ENCODE data around the gene CTTN.
"Not testable (repeated sequence)": the region's sequence is repeated elsewhere in the genome, so short reads cannot be mapped to it uniquely, and the experiment has no call there.

The CTTN gene

DNA sequence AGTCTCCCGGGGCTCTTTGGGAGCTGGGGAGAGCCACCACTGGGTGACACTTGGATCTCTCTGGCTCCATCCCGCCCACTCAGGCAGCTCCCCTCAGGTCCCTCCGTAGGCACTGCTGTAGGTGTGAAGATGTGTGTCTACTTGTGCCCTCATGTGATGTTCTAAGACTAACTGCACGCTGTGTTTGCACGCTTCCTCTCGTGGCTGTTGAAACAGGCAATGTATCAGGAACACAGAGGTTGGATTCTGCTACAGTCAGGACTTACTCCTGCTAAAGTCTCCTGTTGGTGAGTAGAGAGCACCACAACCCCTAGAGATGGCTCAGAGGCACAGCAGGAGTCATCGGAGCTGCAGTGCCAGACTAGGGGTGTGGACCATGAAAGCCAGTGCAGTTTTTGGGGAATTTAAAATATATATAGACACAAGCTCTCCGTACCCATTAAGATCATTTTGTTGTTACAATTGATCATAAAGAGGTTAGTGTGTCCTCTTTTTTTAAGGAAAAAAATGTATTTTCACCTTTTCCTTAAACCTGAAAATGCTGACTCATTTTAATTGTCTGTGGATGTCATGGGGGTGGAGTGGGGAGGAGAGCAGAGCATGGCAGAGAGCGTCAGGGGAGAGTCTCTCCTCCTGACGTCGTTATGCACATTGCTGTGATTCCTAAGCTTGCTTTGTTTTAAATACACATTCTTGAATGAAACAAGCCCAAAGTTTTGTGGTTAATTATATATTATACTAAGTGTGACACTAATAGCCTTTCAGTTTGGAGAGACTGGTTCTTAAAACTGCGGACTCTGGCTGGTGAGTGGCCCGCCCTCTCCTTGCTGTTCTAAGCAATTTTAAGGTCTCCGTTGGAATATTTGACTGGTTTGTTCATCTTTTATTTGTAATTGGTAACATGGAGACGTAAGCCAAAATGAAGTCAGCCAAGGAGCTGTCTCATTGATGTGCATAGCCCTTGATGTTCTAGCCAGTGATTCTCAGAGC lies 16.2 kb upstream of the CTTN start:
- no peak for DNase-seq (ENCODE audit: low read depth)

DNA sequence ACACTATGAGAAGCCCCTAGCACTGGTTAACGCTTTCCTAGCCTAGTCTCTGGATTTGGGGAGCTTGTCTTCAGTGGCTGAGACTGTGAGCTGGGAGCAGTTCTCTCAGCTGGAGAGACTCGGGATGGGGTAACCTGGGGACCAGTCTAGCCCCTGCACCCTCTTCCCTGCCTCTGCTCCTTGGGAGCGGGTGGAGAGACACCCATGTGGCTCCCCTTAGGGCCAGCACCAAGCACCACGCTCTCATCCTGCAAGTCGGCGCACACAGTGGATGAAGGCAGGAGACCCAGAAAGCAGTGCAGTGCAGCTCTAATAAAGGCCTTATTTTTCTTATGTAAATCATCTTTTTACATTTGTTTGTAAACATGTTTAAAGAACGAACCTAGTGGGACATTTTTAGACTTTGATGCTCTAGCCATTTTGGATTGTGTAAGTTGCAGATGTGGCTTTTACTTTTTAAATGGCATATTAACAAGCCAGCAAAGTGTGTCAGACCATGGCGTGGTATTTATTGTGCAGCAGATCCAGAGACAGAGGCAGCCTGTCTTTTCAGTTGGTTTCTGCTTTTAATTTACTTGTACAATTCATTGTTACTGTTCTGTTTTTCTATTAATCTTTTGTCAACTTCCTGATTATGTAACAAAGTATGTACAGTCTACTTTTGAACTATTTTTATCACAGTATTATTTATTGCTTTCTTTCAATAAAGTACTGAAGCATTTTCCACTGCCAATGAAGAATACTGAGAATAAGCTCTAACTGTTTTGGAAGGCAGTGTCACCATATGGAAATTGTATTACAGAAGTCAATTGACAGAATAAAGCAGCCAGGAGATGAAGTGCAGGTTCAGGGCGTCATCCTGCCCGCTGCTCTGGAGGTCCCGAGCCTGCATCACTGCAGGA lies 14.4 kb upstream of the CTTN start:
- no peak for DNase-seq (ENCODE audit: low read depth)

DNA sequence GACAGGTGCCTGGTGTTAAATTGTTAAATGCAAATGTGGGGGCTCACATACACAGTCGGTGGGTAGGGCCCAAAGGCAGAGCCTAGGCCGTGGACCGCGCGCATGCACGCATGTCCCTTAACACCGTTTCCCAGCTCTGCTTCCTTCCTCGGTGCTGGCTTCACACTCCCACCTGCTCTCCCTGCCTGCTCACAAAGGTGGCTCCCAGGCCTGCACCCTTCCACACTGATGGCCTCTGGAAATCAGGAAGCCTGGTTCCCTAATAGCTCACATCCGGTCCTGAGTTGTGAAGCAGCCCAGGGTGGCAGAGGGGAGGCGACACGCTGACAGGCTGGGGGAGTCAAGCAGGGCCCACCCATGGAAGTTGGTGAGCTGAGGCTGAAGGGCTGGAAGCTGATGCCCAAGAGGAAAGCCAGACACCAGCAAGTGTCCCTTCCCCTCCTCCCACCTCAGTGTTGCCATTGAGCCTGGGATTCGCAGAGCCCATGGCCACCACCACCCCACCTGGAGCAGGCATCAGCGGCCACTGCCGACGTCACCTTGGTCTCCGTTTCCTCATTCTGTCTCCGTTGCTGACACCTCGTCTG lies 13.7 kb upstream of the CTTN start:
- no peak for DNase-seq (ENCODE audit: low read depth)

DNA sequence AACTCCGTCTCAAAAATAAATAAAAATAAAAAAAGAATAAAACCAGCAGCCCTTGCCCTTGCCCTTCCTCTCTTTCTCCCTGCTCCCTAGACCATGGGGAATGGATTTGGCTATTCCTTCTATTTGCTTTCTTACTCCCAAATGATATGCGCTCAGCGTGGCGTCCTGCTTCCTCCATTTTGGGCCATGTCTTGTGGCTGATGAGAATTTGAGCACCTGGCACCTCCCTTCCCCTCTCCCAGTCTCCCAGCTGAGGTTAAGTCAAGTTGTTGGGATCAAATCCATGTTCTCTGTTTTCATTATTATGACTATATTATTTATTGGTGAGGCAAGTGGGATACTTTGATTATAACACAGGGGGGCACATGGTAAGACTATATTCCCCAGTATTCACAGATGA lies 10.8 kb upstream of the CTTN start:
- DNase-seq (ENCODE audit: low read depth) = no peak

DNA sequence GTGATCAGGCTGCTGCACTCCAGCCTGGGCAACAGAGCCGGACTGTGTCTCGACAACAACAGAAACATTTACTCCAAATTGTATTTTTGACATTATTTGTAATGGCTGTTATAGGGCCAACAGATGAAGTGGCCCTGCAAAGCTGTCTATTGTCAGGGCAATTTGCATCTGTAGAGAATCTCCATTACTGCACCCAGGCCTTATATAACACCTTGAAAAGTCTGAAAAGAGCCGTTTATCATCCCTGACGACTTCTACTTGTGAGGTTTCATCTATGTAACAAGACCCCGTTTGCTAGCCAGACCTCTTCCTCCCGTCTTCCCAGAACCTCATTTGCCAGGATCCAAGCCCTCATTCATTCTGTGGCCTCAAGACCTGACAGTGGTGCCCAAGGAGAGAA lies 9.1 kb upstream of the CTTN start:
- DNase-seq (ENCODE audit: low read depth) = no peak

DNA sequence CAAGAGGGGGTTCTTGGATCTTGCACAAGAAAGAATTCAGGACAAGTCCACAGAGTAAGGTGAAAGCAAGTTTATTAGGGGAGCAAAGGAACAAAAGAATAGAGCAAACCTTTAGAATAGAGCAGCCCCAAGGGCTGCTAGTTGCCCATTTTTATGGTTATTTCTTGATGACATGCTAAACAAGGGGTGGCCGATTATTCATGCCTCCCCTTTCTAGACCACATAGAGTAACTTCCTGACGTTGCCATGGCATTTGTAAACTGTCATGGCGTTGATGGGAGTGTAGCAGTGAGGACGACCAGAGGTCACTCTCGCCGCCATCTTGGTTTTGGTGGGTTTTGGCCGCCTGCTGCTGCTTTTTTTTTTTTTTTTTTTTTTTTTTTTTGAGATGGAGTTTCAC lies 7.4 kb upstream of the CTTN start:
- not testable (repeated sequence) for DNase-seq (ENCODE audit: low read depth)

DNA sequence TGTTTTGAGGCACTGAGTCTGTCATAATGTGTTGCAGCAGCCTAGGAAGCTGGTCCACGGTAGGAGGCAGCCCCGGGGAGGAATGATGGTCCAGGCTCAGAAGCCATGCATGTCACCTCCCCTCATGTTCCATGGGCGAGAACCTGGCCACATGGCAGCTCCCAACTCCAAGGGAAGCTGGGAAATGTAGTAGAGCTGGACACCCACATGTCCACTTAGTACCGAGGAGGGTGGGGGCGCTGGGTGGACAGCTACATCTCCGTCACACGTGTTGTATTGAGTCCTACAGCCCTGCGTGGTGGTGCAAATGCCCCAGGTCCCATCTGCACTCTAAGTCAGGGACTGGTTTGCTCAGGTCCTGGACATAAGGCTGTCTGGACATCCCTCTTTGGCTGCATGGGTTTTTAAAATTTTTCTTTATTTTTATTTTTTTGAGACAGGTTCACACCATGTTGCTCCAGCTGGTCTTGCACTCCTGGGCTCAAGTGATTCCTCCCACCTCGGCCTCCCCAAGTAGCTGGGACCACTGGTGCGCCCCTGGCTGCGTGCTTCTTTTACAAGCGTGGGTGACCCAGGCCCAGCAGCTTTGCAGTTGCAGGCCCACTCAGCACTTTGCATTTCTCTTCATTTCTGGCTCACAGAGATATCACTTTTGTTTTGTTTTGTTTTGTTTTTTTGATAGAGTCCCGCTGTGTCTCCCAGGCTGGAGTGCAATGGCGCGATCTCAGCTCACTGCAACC lies 3.9 kb upstream of the CTTN start:
- no peak for DNase-seq (ENCODE audit: low read depth)

DNA sequence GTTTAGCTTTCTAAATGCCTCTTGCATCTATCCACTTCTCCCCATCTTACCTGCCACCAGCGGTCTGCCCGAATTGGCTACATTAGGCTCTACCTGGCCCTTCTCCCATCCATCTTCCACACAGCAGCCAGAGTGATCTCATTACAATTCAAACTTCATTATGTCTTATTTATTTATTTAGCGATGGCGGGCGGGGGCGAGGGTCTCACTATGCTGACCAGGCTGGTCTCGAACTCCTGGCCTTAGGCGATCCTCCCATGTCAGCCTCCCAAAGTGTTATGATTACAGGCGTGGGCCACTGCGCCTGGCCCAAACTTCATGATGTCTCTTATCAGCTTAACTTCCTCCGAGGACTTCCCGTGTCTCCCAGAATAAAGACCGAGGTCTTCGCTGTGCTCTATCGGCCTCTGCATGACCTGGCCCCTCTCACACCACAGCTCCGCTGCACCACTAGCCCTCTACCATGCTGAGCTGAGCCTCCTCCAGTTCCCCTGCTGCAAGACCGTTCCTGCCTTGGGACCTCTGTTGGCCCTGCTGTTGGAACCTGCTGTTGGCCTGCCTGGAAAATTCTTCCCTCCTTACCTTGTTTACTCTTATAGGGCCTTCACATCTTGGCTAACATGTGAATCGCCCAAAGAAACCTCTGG lies 870 bp upstream of the CTTN start:
- DNase-seq (ENCODE audit: low read depth) = no peak

DNA sequence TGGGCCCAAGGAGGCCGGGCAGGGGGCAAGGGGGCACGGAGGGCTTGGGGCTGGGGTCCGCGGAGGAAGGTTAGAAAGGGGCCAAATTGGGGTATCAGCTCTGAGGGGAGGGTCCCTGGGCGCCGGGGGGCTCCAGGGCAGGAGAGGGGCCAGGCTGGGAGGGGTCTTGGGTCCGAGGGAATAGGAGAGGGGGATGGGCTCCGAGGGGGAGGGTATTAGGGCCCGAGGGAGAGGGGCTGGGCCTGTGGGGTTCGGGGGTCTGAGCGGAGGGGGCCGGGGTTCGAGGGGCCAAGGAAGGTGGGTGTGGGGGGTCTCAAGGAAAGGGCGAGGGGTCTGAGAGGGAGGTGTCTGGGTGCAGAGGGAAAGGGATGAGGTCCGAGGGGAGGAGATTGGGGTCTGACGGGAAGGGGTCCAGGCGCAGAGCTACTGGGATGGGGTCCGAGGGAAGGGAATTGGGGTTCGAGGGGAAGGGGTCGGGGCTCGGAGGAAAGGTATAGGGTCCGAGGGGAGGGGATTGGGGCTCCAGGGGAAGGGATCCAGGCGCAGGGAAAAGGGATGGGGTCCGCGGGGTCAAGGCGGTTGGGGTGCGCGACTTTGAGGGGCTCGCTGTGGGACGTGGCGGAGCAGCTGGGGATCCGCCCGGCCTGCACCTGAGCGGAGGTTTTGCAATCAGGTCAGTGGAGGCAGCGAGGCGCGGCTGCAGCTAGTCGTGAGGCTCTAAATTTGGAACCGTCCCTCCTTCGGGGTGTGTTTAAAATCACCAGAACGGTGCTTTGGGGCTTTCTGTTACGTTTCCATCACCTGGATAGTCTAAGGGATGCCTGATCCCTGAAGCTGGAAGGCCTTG lies 728 bp downstream of the CTTN start:
- no peak for DNase-seq (ENCODE audit: low read depth)

DNA sequence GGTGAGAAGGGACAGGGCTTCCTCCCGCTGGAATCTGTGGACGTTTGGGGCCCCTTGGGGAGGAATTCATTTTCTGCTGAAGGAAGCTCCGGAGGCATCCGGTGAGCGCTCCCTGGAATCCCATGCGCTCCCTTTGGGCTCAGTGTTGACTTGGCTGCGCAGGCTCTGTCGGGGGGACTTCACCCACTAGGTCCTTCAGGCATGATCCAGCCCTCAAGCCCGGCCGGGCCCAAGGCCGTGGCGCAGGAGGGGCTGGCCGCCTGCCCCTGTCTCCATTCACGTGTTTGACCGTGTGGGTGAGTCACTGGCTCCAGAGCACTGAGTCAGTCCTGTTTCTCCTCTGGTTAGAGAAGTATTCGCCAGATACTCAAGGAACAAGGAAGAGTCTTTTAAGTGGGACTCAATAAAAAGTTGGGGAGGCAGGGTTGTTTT lies 1.4 kb downstream of the CTTN start:
- DNase-seq (ENCODE audit: low read depth) = no peak

DNA sequence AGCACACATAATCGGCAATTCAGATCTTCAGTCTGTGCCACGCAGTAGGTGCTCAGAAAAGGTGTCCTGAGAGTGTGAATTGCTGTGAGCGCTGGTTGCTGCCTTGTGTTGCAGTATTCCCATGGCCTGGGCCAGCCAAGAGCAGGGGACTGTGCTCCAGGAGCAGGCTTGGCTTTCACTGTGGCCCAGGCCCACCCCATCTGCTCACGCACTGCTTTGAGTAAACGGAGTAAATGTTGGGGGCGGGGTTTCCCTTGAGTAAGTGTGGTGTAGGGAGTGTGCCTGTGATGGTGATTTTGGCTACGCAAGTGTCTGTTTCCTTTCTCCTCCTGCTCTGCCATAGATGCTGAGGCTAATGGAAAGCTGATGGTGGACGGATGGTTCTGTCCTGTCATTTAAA lies 2.3 kb downstream of the CTTN start:
- no peak for DNase-seq (ENCODE audit: low read depth)

DNA sequence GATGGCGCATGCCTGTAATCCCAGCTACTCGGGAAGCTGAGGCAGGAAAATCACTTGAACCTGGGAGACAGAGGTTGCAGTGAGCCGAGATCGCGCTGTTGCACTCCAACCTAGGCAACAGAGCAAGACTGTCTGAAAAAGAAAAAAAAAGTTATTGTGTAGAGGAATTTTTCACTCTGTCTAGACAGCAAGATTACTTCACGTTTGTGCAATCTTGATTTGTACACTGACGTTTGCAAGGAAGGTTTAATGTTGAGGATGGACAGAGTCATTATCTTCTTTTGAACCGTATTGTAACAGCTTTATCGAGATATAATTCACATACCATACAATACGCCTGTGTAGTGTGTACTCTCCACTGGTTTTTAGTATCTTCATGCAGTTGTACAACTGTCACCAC lies 3.7 kb downstream of the CTTN start:
- no peak for DNase-seq (ENCODE audit: low read depth)

DNA sequence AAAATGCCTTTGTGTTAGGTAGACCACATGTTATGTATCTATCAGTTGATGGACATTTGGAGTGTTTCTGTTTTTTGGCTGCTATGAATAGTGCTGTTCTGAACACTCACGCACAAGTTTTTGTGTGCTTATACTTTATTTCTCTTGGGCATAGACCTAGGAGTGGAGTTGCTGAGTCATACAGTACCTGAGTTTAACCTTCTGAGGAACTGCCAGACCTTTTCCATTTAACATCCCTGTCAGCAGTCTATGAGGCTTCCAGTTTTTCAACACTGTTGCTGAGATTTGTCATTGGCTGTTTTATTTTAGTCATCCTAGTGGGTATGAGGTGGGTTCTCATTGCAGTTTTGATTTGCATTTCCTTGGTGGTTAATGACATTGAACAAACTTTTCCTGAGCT lies 4.4 kb downstream of the CTTN start:
- DNase-seq (ENCODE audit: low read depth) = no peak

DNA sequence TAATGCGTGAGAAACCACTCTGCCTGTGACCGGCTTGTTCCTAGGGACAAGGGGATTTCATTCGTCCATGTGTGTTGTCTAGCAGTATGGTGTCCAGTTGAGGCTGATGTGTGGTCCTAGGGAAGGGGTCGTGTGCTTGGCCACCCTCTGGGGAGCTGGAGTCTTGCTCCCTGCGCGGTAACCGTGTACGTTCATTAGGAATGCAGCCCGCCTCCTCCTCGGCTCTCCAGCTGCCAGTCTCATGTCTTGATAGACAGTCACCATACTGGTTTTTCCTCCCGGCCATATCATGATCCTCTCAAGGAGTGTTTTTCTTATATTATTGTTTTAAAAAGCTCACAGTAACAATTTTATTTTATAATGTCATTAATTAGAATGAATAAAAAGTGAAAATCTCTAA lies 5.9 kb downstream of the CTTN start:
- DNase-seq (ENCODE audit: low read depth) = no peak

DNA sequence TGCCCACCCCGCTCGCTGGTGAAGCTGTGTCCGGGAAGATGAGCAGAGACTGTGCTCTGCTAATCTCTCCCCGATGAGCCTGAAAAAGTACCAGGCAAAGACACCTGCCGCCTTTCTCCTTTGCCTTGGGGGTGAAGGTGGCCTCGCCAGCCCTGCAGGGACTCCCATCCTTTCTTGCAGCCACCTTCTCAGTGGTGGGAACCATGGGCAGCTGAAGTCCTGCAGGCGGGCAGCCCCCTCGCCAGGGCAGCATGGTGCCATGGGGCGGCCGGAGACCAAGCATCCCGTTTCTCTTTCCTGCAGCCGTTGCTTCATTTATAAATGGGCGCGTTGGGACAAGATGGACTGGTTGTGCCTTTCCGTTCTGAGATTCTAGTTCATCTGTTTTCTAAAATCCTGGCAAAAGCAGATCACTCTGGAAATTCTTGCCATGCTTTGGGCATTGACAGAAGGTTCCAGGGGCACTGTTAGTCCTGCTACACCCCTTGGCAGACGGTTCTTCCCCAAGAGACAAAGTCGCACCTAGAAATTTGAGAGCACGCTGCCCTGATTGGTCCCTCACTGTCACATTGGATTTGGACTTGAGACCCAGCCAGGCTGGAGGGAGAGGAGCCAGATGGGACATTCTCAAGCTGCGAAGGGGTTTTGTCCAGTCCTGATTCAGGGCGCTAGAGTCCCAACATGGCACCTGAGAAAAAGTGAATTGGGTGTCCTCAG lies 7.5 kb downstream of the CTTN start:
- DNase-seq (ENCODE audit: low read depth) = no peak

DNA sequence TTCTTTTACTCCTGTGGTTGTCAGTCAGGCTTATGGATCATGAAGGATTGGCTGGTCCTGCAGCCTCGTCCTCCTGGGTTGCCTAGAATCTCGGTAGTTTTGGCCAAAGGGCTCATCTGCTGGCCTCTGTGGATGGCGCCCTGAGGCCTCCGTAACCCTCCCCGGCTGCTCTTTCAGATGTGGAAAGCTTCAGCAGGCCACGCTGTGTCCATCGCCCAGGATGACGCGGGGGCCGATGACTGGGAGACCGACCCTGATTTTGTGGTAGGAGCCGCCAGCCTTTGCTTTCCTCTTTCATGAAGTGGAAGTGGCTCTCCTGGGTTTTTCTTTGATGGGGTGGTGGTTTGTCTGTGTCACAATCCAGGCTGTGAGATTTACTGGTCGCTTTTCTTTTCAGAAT lies 8.8 kb downstream of the CTTN start:
- no peak for DNase-seq (ENCODE audit: low read depth)

DNA sequence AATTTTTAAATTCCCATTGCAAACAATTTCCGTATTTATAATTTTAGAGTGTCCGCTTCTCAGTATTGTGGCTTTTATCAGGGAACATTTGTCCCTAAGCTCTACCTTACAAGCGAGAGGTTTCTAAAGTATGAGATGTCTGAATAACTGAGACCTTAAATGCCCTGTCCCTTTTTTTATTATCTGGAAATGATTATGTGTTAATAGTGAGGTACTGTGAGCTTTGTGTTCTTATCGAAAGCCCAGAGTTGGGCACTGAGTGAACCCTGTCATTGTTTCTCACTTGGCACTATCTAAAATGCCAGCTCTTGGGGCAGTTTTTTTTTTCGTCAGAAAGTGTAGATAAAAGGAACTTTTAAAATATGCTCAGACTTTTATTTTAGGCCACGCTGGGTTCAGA lies 9.5 kb downstream of the CTTN start:
- no peak for DNase-seq (ENCODE audit: low read depth)

DNA sequence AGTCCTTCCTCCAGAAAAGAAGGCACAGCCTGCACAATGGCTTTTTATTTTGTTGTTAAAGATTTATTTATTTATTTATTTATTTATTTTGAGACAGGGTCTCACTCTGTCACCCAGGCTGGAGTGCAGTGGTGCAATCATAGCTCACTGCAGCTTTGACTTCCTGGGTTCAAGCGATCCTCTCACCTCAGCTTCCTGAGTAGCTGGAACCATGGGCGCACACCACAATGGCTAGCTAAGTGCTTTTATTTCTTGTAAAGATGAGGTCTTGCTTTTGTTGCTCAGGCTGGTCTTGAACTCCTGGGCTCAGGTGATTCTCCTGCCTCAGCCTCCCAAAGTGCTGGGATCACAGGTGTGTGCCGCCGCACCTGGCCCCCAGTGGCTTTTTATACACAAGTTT lies 10.0 kb downstream of the CTTN start:
- DNase-seq (ENCODE audit: low read depth) = not testable (repeated sequence)

DNA sequence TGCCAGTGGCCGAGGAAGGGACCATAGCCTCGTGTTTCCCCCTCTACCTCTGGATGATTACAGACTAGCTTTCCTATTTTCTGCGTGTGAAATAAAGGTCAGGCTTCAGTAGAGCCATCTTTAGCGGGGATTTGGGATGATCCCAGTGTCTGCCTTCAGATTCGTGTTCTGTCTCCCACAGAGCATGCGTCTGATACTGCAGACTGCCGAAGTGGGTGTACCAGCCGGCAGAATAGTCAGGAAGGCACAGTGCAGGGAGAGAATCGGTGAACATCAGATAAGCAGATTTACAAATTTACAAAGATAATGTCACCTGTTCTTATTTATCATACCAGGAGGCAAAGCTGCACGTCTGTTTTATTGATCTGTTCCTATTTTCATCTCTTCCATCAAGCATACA lies 11.1 kb downstream of the CTTN start:
- DNase-seq (ENCODE audit: low read depth) = no peak

DNA sequence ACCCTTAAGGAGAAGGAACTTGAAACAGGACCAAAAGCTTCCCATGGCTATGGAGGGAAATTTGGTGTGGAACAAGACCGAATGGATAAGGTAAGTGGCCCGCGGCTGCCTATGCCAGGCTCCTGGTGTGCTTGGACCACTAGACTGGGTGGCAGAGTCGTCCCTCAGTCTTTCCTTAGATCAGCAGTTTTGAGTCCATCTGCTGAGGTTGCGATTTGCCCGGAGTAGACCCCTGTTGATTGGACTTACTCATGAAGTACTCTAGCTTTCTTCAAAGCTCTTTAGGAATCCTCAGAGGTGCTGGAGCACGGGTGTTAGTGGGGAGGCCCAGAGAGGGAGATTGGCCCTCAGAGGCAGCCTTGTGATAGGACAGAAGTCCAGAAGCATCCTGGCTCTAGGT lies 11.5 kb downstream of the CTTN start:
- no peak for DNase-seq (ENCODE audit: low read depth)
